Left colon (tissue), 2 donors: Measurements from ENCODE around the gene PRDM4. TPM values are rescaled to one million over a fixed set of nuclear protein-coding genes. Genes with fewer than 3 reads are reported as not detected.
"Not testable (repeated sequence)": the region's sequence is repeated elsewhere in the genome, so short reads cannot be mapped to it uniquely, and the experiment has no call there.

ENCODE experiments used
- ATAC-seq: fragments of 200-7000 bp; cut with Tn5 transposase; one replicate; pipeline ENCODE4 v1.9.1; 2020; ENCODE audit warnings: mild to moderate bottlenecking, moderate library complexity
- DNase-seq, 2 donors: peaks; one replicate each; pipeline ENCODE4 v3.0.0-alpha.2; 2020
- intact Hi-C, 2 donors: fragments of 100-400 bp; cut with DNase I in 1 of 2; cut with micrococcal nuclease in 1 of 2; formaldehyde crosslinking; loops; one replicate each; pipeline versions ENCODE4 v1.11.2 to v1.14.0; 2022; cut with DNase I, micrococcal nuclease
- total RNA-seq, 2 donors: library from RNA; stranded (reverse); fragmentation: NEBNext Ultra II Directional; extraction: Animal tissue kit (Norgen Biotek cat#: 25700); gene quantifications; one replicate each; pipeline ENCODE4 v1.2.1, GENCODE V29; 2021
- donor health status: DM: no; HTN: no; CAD: no.
- donor health status: DM: yes; HTN: yes; CAD: no.

Gene PRDM4
- total RNA-seq, 2 donors from 2014 or later = 32.3 to 38.4 TPM

GRCh38 chr12:107775093-107775721 is 14.3 kb upstream of the PRDM4 start:
- intact Hi-C loops = no loop called here
- DNase-seq = no peak
- ATAC-seq = no peak

DNA sequence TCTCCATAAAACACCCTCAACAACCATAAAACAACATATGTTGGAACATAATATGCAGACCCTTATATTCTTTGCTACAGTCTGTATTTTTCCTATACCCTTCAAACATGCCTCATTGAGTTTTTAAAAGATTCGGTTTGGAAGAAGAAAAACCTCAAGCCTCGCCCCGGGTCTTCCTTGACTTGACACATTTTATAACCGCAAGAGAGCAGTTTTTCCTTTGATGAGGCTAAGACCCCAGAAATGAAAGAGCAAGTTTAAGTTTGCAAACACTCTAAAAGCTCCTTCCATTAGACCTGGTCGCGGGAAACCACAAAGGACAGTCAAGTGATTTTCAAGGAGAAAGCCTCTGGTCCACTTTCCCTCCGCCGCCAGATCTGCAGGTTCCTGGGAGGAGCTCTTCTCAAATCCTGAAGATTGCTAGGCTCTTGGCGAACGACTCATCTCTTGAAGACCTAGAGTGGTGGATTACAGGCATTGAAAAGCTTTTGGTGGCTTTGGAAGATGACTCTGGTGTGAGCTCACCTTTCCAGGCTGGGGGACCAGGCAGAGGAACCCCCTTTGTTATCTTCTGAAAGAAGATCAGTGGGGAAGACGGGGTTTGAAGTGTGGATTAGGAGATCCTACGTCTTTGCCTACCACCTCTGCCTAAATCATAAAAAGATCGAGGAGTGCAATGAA is 13.6 kb upstream of the PRDM4 start, which contains the start of gene ASCL4:
Gene ASCL4 (plus strand): TSS at position 356 of the 681 bp plus-strand sequence. CDS start 515 bp downstream, outside the sequence.
- intact Hi-C loops = no loop called here
- DNase-seq (no peak), ATAC-seq (no peak)

- ATAC-seq = no peak
- no peak for DNase-seq
- intact Hi-C loops = no loop called here
Observed at GRCh38 chr12:107767466-107767865, 6.5 kb upstream of the PRDM4 start.

- intact Hi-C loops = no loop called here
- DNase-seq = no peak
Observed at GRCh38 chr12:107765316-107765715, 4.4 kb upstream of the PRDM4 start.

DNA sequence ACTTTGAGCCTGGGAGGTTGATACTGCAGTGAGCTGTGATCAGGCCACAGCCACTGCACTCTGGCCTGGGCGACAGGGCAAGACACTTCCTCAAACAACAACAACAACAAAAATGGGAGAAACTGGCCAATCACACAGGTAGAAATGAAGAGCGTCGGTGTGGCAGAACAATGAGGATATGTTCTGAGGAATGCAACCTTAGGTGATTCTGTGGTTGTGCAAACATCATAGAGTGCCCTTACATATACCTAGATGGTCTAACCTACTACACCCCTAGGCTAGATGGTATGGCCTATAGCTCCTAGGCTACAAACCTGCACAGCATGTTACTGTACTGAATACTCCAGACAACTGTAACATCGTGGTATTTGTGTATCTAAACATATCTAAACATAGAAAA is 3.7 kb upstream of the PRDM4 start:
- ATAC-seq (no peak), DNase-seq (no peak)
- intact Hi-C loops = no loop called here

More at GRCh38 chr12:107765316-107765715, 4.4 kb upstream of the PRDM4 start:
- no peak for ATAC-seq

DNA sequence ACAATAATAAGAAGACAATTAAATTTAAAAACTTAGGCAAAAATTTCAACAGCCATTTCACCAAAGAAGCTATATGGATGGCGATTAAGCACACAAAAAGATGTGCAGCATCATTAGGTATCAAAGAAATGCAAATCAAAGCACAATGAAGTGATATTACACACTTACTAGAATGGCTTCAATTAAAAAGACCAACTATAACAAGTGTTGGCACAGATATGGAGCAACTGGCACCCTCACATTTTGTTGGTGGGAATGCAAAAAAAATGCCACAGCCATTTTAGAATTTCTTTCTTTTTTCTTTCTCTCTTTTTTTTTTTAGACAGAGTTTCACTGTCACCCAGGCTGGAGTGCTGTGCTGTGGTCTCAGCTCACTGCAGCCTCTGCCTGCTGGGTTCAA is 1.9 kb upstream of the PRDM4 start:
- intact Hi-C loops = no loop called here
- ATAC-seq (no peak), DNase-seq (no peak)

GRCh38 chr12:107761502-107761904 is 566 bp upstream of the PRDM4 start:
- intact Hi-C loops = no loop called here
- DNase-seq (peak in 1 of 2 donors; percentile 30), ATAC-seq (no peak)

GRCh38 chr12:107760207-107760808 is 629 bp downstream of the PRDM4 start:
- DNase-seq = peak; percentile 41 to 51
- ATAC-seq = peak; percentile 23
- intact Hi-C loops = no loop called here

DNA sequence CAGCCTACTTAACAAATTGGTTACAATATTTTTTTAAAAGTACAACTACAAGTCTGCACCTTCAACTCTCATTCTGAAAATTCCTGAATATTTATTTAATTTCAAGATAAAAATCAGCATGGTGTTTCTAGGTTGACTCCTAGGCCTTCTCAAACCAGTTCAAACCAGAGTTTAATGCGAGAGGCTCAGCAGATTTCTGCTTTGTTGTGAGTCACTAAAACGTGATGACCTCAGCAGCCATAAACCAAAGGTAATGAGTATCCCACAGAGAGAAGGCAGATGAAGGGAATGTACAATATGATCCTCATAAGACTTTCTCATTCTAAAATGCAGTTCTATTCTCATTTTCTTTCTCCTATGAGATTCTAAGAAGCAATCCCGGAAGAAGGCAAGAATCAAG is 1.5 kb downstream of the PRDM4 start:
- intact Hi-C loops = no loop called here
- DNase-seq (peak in 1 of 2 donors; percentile 55), ATAC-seq (peak; percentile 78)

DNA sequence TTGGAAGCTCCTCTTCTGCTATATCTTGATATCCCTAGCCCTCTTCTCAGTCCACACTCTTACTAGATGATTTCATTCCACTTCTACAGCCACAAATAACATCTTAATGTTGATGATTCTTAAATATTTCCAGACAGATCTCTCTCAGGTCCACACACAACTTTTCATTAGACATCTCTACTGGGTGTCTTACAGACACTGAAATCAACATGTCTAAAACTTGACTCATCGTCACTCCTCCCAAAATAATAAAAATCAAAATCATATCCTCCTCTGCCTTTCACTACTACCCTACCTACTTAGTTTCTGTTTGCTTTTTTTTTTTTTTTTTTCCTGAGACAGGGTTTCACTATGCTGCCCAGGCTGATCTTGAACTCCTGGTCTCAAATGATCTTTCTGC is 11.9 kb downstream of the PRDM4 start:
- intact Hi-C loops = no loop called here
- ATAC-seq (no peak), DNase-seq (no peak)

- intact Hi-C loops = no loop called here
- DNase-seq (no peak), ATAC-seq (no peak)
Observed at GRCh38 chr12:107748472-107748871, 12.5 kb downstream of the PRDM4 start.

GRCh38 chr12:107736914-107737313 is 24.0 kb downstream of the PRDM4 start:
- intact Hi-C loops = no loop called here
- peak; percentile 34 for ATAC-seq
- DNase-seq = no peak

DNA sequence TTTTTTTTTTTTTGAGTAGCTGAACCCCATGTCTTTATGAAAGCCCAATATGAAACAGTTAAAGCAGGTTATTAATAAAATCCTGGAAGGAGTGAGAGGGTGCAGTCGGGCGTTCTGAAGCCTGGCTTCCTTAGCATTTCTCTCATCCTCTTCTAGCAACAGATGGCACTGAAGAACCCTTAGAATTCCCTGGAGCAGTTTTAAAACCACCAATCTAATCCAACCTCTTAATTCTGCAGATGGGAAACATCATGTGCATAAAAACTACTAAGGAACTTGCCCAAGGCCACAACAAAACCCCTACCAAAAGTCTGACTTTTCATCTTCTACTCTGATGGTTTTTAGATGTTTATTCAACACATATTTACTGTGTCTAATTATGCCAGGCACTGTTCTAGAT is 25.2 kb downstream of the PRDM4 start:
- intact Hi-C loops = no loop called here
- DNase-seq (no peak), ATAC-seq (no peak)

DNA sequence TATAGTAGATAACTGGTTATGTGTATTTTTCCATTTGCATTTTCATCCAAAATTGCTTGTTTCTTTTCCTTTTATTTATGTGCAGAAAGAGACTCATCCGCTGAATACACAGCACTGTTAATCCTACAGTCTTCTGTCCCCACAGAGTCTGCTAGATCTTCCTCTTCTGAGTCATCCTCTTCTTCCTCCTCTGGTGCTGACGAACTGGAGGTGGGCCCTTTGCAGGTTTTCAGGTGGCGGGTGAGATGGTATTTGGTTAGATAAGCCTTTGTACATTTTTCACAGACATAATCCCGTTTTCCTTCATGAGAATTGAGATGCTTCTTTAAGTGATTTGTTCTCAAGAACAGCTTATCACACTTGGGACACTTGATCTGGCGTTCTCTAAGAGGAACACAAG is 26.8 kb downstream of the PRDM4 start:
- no peak for ATAC-seq
- intact Hi-C loops = no loop called here
- DNase-seq = no peak

DNA sequence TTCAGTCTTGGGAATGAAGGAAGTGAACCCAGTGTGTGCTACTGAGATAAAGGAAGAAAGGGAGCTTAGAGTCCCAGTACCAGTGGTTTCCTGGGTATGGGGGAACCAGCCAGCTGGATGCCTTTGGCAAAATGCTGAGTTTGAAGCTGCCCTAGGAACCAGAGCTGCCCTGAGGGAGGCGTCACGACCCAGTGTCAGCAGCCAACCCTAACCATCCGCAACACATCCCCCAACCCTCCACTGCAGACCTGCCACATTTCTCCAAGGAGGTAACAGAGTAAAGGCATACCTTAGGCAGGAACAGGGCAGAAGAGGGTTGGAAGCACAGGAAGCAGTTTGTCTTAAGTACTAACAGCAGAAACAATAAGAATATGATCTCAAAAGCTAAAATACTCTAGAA is 28.6 kb downstream of the PRDM4 start:
- DNase-seq (no peak), ATAC-seq (no peak)
- intact Hi-C loops = no loop called here

DNA sequence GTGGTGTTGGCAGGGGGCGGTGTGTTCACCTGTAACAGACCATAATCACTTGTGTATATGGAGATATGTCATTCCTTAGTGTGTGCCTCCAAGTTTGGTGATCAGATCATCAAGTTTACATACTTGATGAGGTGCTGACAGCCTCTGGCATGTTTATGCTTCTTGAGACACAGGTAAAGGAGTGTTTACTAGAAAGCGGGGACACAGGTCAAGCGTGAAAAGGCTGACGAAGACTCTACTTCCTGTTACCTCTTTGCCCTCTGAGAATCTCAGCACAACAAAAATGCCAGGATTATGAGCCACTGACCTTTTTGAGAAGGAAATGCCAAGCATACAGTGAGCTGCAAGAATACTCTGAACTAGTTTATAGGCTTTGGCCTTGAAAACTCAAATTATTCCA is 29.6 kb downstream of the PRDM4 start:
- intact Hi-C loops = no loop called here
- DNase-seq (no peak), ATAC-seq (peak; percentile 9)

DNA sequence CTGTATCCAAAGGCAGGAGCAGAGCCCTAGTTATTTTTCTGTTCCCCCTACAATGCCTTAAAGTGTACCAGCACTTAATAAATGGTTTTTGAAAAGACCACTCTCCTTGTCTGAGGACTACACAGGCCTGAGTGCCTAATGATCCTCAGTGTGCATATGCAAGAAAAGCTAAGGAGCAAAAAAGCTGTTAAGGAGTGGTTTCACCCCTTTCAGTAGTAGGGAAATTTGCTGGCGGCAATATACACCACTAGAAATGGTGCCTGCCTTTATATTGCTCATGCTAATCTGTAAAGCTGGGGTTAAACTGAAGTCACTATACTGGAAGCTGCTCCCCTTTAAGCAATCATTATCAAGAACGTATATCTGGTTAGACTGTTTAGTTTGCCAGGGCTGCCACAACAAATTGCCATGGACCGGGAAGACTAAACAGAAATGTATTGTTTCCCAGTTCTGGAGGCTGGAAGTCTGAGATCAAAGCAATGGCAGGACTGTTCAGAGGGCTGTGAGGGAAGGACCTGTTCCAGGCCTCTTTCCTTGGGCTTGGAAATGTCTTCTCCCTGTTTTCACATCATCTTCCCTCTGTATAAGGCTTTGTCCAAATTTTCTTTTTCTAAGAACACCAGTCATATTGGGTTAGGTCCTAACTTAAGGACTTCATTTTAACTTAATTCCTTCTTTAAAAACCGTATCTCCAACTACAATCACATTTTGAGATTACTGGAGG is 30.2 kb downstream of the PRDM4 start:
- DNase-seq (no peak), ATAC-seq (no peak)
- intact Hi-C loops = no loop called here

GRCh38 chr12:107727742-107728141 is 33.2 kb downstream of the PRDM4 start:
- ATAC-seq, DNase-seq, intact Hi-C loops: not testable (repeated sequence)

DNA sequence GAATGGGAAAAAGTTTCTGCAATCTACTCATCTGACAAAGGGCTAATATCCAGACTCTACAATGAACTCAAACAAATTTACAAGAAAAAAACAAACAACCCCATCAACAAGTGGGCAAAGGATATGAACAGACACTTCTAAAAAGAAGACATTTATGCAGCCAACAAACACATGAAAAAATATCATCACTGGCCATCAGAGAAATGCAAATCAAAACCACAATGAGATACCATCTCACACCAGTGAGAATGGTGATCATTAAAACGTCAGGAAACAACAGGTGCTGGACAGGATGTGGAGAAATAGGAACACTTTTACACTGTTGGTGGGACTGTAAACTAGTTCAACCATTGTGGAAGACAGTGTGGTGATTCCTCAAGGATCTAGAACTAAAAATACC is 33.6 kb downstream of the PRDM4 start:
- intact Hi-C loops, ATAC-seq, DNase-seq: not testable (repeated sequence)

DNA sequence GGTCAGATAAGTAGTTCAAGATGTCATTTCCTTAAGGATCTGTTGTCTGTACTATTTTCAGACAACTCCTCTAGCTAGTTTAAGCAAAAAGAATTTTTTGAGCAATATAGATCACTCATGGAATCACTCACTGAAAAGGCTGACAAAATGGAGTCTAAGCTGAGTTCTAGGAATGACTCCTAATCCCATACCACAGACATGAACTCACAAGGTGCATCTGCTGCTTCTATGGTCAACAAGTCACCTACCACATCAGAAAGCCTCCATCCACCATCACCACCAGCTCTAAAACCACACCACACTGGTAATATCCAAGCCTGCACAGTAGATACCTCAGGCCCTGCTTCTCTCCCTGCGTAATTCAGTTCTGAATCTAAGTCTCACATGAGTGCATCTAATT is 42.3 kb downstream of the PRDM4 start:
- ATAC-seq = no peak
- no peak for DNase-seq
- intact Hi-C loops = no loop called here
